Measurements from ENCODE around the gene TMEM255B. TPM values are rescaled to one million over a fixed set of nuclear protein-coding genes. Genes with fewer than 3 reads are reported as not detected.

TMEM255B gene
- total RNA-seq, 2 experiments from 2014 or later: 1.7 to 1.8 TPM

DNA sequence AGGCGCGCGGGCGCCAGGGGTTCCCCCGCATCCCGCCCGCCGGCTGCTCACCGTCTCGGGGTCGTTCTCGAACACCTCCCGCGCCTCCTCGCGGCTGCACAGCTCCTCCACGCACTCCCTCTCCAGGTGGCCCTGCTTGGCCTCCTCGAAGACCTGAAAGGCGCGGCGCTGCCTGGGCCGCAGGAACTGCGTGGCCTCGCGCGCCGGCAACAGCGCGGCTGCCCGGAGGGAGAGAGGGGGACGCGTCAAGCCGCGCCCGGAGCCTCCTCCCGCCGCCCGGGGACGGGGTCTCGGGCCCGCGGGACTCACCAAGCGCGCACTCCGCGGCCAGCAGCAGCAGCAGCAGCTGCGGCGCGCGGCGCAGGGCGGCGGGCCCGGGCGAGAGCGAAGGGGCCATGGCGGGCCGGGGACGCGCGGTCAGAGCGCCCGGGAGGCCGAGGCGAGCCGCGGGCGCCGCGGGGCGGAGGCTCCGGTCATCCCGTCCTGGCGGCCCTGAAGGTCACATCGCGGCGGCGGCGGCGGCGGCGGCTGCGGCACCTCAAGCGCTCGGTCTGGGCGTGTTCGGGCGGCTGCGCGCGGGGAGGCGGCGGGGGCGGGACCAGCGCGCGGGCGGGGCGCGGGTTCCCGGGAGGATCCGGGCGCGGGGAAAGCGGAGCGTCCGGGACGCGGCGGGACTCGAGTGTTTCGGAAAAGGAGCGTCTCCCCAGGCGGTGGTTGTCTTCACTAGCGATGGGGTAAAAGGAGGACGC lies 104.7 kb downstream of the TMEM255B start, which contains the start of gene GAS6:
TSS of gene GAS6 (minus strand) at position 553 of the 749 bp plus-strand sequence. CDS start at position 397, 156 bp downstream.
- peaks cover 7% of the 10 kb centered on the region for H3K4me1 Mint-ChIP-seq (ENCODE audit: low read depth)
- ATAC-seq (peak; percentile 45), DNase-seq (no peak)
- H3K27me3 Mint-ChIP-seq: peaks cover 43% of the 10 kb centered on the region
- H3K9me3 Mint-ChIP-seq: peaks cover 5% of the 10 kb centered on the region
- intact Hi-C loops (cut with micrococcal nuclease): no loop called here
- peak within 1 kb of the TSS; percentile 48 for H3K4me3 Mint-ChIP-seq
- no peaks in the 10 kb centered on the region for H3K36me3 Mint-ChIP-seq (ENCODE audit: low read depth)
- TF ChIP-seq CTCF (IDR thresholded peaks at IDR 0.05): no peak
- ChIA-PET CTCF (no interaction called here), POLR2A (no interaction called here)
- H3K27ac Mint-ChIP-seq: no peak within 1 kb of the TSS

- ATAC-seq (no peak), DNase-seq (no peak)
- no peak for TF ChIP-seq CTCF (IDR thresholded peaks at IDR 0.05)
- H3K36me3 Mint-ChIP-seq (ENCODE audit: low read depth): no peaks in the 10 kb centered on the region
- peaks cover 7% of the 10 kb centered on the region for H3K4me1 Mint-ChIP-seq (ENCODE audit: low read depth)
- peaks cover under 1% of the 10 kb centered on the region for H3K9me3 Mint-ChIP-seq
- ChIA-PET CTCF (interaction anchor here (0.6 kb wide), 1 partner anchor 69 kb away, joined by 3 read pairs; no protein-coding TSS in a partner anchor), POLR2A (no interaction called here)
- H3K27ac Mint-ChIP-seq: no peak overlapping the region
- peak overlapping the region; percentile 32 for H3K4me3 Mint-ChIP-seq
- peaks cover 43% of the 10 kb centered on the region for H3K27me3 Mint-ChIP-seq
- intact Hi-C loops (cut with micrococcal nuclease): no loop called here
These were observed 105.4 kb downstream of the TMEM255B start for GRCh38 chr13:113864273-113864890.

DNA sequence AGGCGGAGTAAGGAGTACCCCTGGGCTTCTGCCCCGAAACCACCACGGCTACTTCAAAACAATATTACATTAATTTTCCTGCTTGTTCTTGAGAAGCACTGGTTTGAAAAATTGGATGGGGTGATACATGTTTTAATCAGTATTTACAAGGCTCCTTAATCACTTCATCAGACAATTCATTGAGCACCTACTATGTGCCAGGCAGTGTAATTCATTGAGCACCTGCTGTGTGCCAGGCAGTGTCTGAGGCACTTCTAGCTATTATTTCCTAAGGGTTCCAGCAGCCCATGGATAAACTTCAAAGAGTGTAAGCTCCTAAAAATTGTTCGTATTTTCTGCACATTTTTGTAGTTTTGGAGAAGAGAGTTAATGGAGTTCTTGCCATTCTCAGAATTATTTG lies 106.4 kb downstream of the TMEM255B start:
- Mint-ChIP-seq H3K27ac (no peak overlapping the region), H3K4me3 (no peak overlapping the region), H3K9me3 (no peaks in the 10 kb centered on the region), H3K36me3 (ENCODE audit: low read depth) (no peaks in the 10 kb centered on the region), H3K27me3 (peaks cover 47% of the 10 kb centered on the region), H3K4me1 (ENCODE audit: low read depth) (peaks cover 7% of the 10 kb centered on the region)
- ATAC-seq: no peak
- intact Hi-C loops (cut with micrococcal nuclease): no loop called here
- ChIA-PET CTCF (no interaction called here), POLR2A (no interaction called here)
- no peak for DNase-seq
- no peak for TF ChIP-seq CTCF (IDR thresholded peaks at IDR 0.05)

Other genes with a start within 250 kb of the TMEM255B start
- gene TFDP1, start 174.5 kb upstream of the TMEM255B start, total RNA-seq: 100 to 1,000 TPM; 174 to 184 TPM
- not detected for gene ATP4B, start 101.0 kb upstream of the TMEM255B start, total RNA-seq
- gene GRK1, start 92.0 kb upstream of the TMEM255B start, total RNA-seq: under 1 TPM; 0.07 to 0.09 TPM
- gene GAS6, start 104.8 kb downstream of the TMEM255B start, total RNA-seq: under 1 TPM; 0.23 to 0.25 TPM
- gene C13orf46, start 214.8 kb downstream of the TMEM255B start, total RNA-seq: 1 to 10 TPM; 1.6 to 1.9 TPM